ENCODE results near the gene IRF7. TPM values are rescaled to one million over a fixed set of nuclear protein-coding genes. Genes with fewer than 3 reads are reported as not detected.

The IRF7 gene
- total and polyA plus RNA-seq, 2 donors (not counting 3 experiments of a cell fraction or from before 2014, with no cell fraction given), result 12.6 to 14.7 TPM

GRCh38 chr11:613369-613968 lies 2.3 kb downstream of the IRF7 start:
- peak; percentile 70 for FAIRE-seq

GRCh38 chr11:612961-613300 lies 2.8 kb downstream of the IRF7 start:
- Histone ChIP-seq H3K9ac (replicated peaks; ENCODE audit: extremely low read depth, insufficient read depth, low read length) (no peak overlapping the region), H3K27me3 (ENCODE audit: control insufficient read depth in 2 of 2, insufficient read depth in 2 of 2, low read length in 2 of 2) (no peaks in the 10 kb centered on the region)

More at GRCh38 chr11:613369-613968, 2.3 kb downstream of the IRF7 start:
- H4K20me1 ChIP-seq (replicated peaks; ENCODE audit: control insufficient read depth, extremely low read depth, insufficient read depth, low read length), result no peaks in the 10 kb centered on the region
- DNase-seq (ENCODE audit: low read depth, low spot score), result peak; percentile 48
- no peak overlapping the region for H3K9ac ChIP-seq (replicated peaks; ENCODE audit: extremely low read depth, insufficient read depth, low read length)
- intact Hi-C loops (cut with micrococcal nuclease) (loop anchor here (5.0 kb wide), 1 partner anchor 36 kb away; the partner anchor contains the start of gene PHRF1), dilution Hi-C loops (cut with MboI; ENCODE audit: extremely low pct_ligation_motif_present, low sequenced_read_pairs) (no loop called here)
- peaks cover 7 to 39% of the 10 kb centered on the region in 2 experiments for H3K36me3 ChIP-seq (ENCODE audit: control insufficient read depth in 2 of 2, extremely low read depth in 1 of 2, insufficient read depth in 2 of 2, low read length in 2 of 2)
- peaks cover 6% of the 10 kb centered on the region for H3K4me1 ChIP-seq (ENCODE audit: control insufficient read depth, extremely low read depth, insufficient read depth, low read length)
- H3K4me2 ChIP-seq (ENCODE audit: insufficient read depth, low read length), result no peak overlapping the region
- no peaks in the 10 kb centered on the region for H3K27me3 ChIP-seq (ENCODE audit: control insufficient read depth in 2 of 2, insufficient read depth in 2 of 2, low read length in 2 of 2)
- H3K9me1 ChIP-seq (replicated peaks; ENCODE audit: control insufficient read depth, extremely low read depth, insufficient read depth, low read length), result no peaks in the 10 kb centered on the region
- no TSS peak for BruUV-seq (replicated peaks)
- no peaks in the 10 kb centered on the region for H3K79me2 ChIP-seq (ENCODE audit: control insufficient read depth, insufficient read depth, low read length)
- no peak overlapping the region for H3K4me3 ChIP-seq (replicated peaks in 1 of 3; ENCODE audit: insufficient read depth in 1 of 3, low read depth in 1 of 3, low read length in 3 of 3)
- POLR2A ChIA-PET, result no interaction called here
- H3K27ac ChIP-seq (ENCODE audit: insufficient read depth, low read depth, low read length), result no peak overlapping the region
- peak; percentile 38 for TF ChIP-seq POLR2AphosphoS5 (IDR thresholded peaks at IDR 0.05; ENCODE audit: insufficient read depth, low read depth, low read length)
- no peak for TF ChIP-seq GATA2 (IDR thresholded peaks at IDR 0.05; ENCODE audit: insufficient read depth, insufficient read length, low read depth, low read length)
- CTCF ChIA-PET, result no interaction called here
- no peaks in the 10 kb centered on the region for H3K9me3 ChIP-seq (replicated peaks; ENCODE audit: control insufficient read depth, insufficient read depth, low read length)
- H2AFZ ChIP-seq (ENCODE audit: low read depth, low read length), result no peak overlapping the region

More at GRCh38 chr11:612961-613300, 2.8 kb downstream of the IRF7 start:
- H3K4me2 ChIP-seq (ENCODE audit: insufficient read depth, low read length), result no peak overlapping the region
- no peaks in the 10 kb centered on the region for H3K79me2 ChIP-seq (ENCODE audit: control insufficient read depth, insufficient read depth, low read length)
- H3K4me3 ChIP-seq (replicated peaks in 1 of 3; ENCODE audit: insufficient read depth in 1 of 3, low read depth in 1 of 3, low read length in 3 of 3), result no peak overlapping the region
- no peak overlapping the region for H2AFZ ChIP-seq (ENCODE audit: low read depth, low read length)
- DNase-seq (ENCODE audit: low read depth, low spot score) (no peak), FAIRE-seq (no peak)
- intact Hi-C loops (cut with micrococcal nuclease) (loop anchor here (5.0 kb wide), 1 partner anchor 36 kb away; the partner anchor contains the start of gene PHRF1), dilution Hi-C loops (cut with MboI; ENCODE audit: extremely low pct_ligation_motif_present, low sequenced_read_pairs) (no loop called here)
- no peak for TF ChIP-seq EZH2 (IDR thresholded peaks at IDR 0.05; ENCODE audit: borderline replicate concordance, low read depth, low read length, severe bottlenecking)
- no peak for TF ChIP-seq FOS (IDR thresholded peaks at IDR 0.05; ENCODE audit: borderline replicate concordance, insufficient read depth, low read length)
- TF ChIP-seq MYC (IDR thresholded peaks at IDR 0.05; ENCODE audit: low read depth, low read length), result no peak
- TF ChIP-seq CTCF (IDR thresholded peaks at IDR 0.05; ENCODE audit: extremely low read depth in 1 of 2, insufficient read depth in 1 of 2, low read depth in 1 of 2, low read length in 2 of 2), result no peak
- TF ChIP-seq JUN (IDR thresholded peaks at IDR 0.05; ENCODE audit: borderline replicate concordance, insufficient read depth, insufficient read length, low read depth), result no peak
- TF ChIP-seq POLR2A (IDR thresholded peaks at IDR 0.05; ENCODE audit: low read depth, low read length), result no peak
- TF ChIP-seq MAX (IDR thresholded peaks at IDR 0.05; ENCODE audit: insufficient read depth, insufficient read length), result no peak
- TF ChIP-seq GATA2 (IDR thresholded peaks at IDR 0.05; ENCODE audit: insufficient read depth, insufficient read length, low read depth, low read length), result no peak
- TF ChIP-seq POLR2AphosphoS5 (IDR thresholded peaks at IDR 0.05; ENCODE audit: insufficient read depth, low read depth, low read length), result no peak
- POLR2A ChIA-PET, result no interaction called here
- peaks cover 6% of the 10 kb centered on the region for H3K4me1 ChIP-seq (ENCODE audit: control insufficient read depth, extremely low read depth, insufficient read depth, low read length)
- H3K9me3 ChIP-seq (replicated peaks; ENCODE audit: control insufficient read depth, insufficient read depth, low read length), result no peaks in the 10 kb centered on the region
- CTCF ChIA-PET, result no interaction called here
- no TSS peak for BruUV-seq (replicated peaks)
- H3K9me1 ChIP-seq (replicated peaks; ENCODE audit: control insufficient read depth, extremely low read depth, insufficient read depth, low read length), result no peaks in the 10 kb centered on the region
- H3K27ac ChIP-seq (ENCODE audit: insufficient read depth, low read depth, low read length), result no peak overlapping the region
- H4K20me1 ChIP-seq (replicated peaks; ENCODE audit: control insufficient read depth, extremely low read depth, insufficient read depth, low read length), result no peaks in the 10 kb centered on the region
- H3K36me3 ChIP-seq (ENCODE audit: control insufficient read depth in 2 of 2, extremely low read depth in 1 of 2, insufficient read depth in 2 of 2, low read length in 2 of 2), result peaks cover 7 to 42% of the 10 kb centered on the region in 2 experiments
